HG02870 (cell line): ENCODE measurements around the gene RET.

Experiments used
- ATAC-seq: cut with Tn5 transposase; IDR thresholded peaks from one replicate; pipeline ENCODE4 v1.9.1; 2021; ENCODE audit warnings: mild to moderate bottlenecking, moderate library complexity; ENCODE audit not compliant: unreplicated experiment

The RET gene

DNA sequence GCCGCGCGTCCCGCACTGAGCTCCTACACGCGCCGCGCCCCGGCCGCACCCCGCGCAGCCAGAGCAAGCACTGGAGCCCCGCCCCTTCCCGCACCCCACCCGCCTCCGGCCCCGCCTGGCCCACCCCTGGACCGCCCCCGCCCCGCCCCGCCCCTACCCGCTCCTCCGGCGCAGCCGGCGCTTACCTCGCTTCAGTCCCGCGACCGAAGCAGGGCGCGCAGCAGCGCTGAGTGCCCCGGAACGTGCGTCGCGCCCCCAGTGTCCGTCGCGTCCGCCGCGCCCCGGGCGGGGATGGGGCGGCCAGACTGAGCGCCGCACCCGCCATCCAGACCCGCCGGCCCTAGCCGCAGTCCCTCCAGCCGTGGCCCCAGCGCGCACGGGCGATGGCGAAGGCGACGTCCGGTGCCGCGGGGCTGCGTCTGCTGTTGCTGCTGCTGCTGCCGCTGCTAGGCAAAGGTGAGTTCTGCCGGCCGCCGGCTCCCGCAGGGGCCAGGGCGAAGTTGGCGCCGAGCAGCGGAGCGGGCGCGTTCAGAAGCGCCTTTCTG lies at the start of gene RET:
Gene RET, plus strand, starts transcription at position 194 of the 545 bp plus-strand sequence. Its CDS starts 190 bp downstream, at position 384.
- ATAC-seq = no peak

DNA sequence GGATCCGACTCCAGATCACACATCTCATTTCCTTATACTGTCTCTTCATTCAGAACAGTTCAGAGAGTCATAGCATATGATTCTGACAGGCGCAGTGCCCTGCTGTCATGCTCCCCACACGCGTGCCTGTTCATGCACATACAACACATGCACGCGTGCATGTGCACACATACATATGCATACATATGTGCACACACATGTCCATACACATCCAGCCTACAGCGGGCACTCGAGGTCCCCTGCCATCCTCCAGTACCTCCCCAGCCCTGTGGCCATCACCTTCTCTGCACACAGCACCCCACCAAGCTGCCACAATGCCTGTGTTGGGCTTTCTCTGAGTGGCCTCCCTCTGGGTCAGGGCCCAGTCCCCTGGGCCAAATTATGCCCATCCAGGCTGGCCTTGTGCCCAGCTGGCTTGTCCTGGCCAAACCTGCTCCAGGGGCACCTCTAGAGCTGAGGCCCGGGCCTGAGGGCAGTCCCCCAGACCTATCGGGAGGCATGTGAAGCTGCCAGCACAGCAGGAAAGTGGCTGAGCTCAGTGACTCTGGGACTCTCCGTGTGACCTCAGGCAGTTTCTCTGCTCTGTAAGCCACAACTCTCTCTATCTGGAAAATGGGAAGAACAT lies 49.4 kb upstream of the RET start:
- ATAC-seq = no peak

DNA sequence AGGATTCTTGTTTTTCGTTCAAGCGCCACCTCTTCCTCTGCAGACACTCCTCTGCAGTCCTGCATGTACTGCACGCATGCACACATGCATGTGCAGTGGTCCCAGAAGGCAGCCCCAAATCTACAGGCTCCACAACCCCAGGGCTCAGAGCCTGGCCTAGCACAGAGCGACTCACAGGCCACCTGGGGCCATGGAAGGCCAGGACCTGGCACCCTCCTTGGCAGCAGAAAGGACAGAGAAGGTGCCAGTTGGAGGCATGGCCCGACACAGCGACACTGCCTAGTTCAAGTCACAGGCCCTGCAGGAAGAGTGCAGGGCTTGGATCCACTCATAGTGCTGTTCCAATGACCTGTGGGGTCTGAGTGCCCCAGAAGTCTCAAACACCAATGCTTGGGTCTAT lies 48.7 kb upstream of the RET start:
- ATAC-seq = no peak

- ATAC-seq = no peak
These were observed 47.8 kb upstream of the RET start for GRCh38 chr10:43029043-43029442.

- ATAC-seq = no peak
These were observed 44.3 kb upstream of the RET start for GRCh38 chr10:43032613-43033012.

DNA sequence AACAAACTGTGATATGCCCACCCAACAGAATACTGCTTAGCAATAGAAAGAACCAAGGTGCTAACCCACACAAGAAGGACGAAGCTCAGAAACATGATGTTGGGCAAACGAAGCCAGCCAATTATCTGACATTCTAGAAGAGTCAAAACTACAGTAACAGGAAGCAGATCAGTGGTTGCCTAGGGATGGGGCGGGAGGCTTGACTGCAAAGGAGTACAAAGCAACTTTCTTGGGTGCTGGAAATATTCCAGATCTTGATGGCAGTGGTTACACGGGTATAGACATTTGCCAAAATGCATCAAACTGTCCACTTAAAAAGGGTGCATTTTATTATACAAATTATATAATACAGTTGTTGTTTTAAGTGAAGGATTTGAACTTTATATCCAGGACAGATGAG lies 41.1 kb upstream of the RET start:
- ATAC-seq = no peak

GRCh38 chr10:43036481-43037428 lies 40.1 kb upstream of the RET start:
- no peak for ATAC-seq

GRCh38 chr10:43037440-43037839 lies 39.4 kb upstream of the RET start:
- ATAC-seq = no peak

GRCh38 chr10:43037942-43038782 lies 38.7 kb upstream of the RET start:
- ATAC-seq = no peak

DNA sequence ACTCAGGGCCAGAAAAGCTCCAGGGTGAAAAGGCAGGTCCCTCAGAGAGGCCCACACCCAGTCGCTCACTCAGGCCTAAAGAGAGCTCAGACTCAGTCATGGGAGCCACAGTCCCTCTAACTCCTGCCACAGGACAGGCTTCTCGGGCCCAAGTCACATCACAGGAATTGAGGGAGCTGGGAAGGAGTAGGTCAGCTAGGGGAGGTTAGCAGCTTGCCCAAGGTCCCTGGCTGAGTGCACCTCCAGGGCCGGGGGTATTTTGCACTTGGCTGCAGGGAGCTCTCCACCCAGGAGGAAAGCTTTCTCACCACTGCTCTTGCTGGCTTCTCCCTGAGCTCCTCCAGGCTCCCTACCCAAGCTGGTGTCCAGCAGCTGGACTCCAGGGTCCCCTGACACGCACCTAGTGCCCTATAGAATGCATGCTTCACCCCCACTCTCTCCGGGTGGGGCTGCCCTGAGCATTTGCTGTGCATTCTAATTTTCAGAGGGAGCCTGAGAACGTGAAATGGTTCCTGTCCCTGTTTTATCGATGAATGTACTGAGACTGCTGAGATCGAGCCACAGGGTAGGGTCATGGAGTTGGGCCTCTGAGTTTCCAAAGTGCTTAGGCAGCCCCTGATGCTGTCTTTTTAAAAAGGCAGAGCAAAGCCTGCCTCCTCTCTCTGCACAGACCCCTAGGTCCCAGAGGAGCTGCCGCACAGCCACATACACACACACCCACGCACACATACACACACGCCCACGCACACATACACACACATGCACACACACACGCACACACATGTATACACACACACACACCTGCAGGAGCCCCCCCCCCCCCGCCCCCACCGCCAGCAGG lies 37.9 kb upstream of the RET start:
- no peak for ATAC-seq

GRCh38 chr10:43039624-43040481 lies 37.0 kb upstream of the RET start:
- ATAC-seq = no peak

DNA sequence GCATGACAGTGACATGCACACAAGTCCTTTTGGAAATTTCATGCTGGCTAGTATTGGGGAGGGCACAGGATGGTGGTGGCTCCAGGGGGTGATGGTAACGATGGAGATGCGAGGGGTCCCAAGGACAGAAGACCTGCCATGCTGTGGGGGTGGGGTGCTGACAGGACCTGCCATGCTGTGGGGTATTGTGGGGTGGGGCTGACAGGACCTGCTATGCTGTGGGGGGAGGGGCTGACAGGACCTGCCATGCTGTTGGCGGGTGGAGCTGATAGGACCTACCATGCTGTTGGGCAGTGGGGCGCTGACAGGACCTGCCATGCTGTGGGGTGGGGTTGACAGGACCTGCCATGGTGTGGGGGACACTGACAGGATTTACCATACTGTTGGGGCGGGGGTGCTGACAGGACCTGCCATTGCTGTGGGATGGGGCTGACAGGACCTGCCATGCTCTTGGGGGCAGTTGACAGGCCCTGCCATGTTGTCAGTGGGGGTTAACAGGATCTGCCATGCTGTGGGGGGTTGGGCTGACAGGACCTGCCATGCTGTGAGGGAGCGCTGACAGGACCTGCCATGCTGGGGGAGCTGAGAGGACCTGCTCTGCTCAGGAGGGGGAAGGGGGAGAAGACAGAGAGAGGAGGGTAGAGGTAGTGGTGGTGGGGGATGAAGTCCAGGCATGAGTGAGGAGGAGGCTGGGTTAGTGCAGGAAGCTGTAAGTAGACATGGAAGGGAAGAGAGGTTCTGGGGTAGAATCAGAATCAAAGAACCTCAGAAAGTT lies 36.2 kb upstream of the RET start:
- no peak for ATAC-seq

DNA sequence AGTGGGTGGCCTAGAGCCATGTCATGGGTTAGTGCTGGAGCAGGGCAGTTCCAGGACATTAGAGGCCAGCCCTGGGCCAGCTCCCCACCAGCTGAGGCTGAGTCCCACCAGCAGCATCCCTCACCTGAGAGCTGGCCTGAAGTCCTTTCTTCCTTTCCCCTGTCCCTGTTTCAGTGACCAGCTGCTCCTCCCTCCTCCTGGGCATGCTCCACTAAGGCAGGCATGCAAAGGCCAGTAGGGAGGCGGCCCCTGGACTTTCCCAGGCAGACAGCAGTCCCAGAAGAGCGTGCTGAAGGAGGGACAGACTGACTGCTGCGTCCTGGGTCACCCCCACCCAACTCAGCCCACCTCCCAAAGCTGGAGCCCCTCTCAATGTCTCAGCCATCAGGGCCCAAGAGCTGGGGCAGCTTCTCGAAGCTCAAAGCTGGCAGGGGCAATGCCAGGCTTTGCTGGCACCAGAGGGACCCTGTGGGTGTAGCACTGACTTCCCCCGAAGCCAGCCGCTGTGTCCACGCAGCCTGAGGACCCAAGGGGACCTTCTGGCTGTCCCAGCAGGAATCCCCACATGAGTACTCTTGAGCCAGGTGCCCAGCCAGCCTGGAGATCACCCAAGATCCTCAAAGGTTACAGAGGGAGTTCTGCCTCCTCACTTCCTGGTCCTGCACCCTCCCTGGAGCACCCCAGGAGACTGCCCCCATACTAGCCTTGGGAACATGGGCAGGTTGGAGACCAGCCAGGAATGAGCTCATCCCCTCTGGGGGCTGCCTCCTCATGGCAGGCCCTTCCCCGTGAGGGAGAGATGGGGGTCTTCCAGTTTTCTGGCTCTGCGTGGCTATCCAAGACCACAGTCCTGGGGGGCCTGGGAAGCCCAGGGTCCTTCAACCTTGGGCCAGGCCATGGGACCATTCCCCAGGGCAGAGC lies 35.2 kb upstream of the RET start:
- ATAC-seq = no peak

DNA sequence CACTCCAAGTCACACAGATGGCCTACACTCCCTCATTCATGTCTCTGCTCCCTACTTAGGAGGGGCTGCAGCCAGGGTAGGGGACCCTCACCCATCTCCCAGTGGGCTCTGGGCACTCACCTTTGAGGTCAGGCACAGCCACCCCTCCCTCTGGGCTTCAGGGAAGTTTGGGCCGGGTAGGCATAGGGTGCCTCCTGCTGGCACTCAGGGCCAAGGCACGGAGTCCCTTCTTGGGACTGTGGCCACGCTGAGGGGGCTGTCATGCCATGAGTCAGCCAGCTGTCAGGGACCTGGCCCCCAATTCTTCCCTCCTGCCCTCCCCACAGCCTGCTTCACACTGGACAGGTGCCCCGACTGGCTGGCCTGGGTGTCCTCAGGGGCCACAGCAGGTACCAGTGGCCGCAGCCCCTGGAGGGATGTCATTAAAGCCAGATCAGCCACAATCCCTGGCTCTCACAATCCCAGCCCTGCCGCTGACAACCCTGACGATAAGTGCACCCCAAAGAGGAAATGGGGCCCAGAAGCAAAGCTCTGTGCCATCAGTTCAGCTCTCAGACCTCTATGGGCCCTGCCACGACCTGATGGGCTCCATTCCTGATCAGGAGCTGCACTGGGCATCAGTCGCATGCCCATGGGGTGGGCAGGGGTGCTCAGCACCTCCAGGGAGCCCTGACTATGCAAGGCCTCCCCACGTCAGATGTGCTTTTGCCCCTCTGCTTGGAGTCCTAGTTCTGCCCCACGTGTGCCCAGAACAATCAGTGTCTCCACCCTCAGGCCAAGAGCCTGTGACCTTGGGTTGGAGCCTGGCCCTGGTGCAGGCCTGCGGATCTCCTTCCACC lies 34.1 kb upstream of the RET start:
- ATAC-seq = no peak

- no peak for ATAC-seq
These were observed 33.5 kb upstream of the RET start for GRCh38 chr10:43043342-43043772.

DNA sequence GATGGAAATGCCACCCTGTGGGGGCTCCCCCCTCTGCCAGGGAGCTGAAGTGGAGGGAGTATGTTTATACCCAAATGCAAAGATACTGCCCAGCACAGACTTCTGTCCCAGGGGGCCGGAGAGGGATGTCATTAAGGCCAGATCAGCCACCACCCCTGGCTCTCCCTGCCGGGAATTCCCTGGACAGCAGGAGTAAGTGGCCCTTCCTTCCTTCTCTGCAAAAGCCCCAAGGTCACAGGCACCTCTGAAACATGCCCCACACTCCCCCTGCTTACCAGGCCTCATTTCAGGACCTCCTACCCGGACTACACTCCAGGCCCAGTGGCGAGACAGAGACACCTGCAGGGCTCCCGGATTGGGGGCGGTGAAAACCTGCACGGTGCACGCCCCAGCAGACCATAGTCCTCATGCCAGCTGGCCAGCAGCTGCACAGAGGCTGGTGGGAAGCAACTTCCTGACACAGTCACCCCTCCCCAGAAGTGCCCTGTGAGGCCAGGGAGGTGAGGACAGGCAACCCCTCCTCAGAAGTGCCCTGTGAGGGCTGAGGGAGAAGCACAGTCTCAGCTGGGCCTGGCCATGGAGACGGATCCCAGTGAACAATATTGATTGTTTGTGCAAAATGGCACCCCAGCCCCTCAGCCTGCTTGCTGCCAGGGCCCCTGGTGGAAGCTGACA lies 33.0 kb upstream of the RET start:
- no peak for ATAC-seq
